Spleen (tissue), 7 donors: ENCODE results near the gene POLR2J.
"Not testable (repeated sequence)": the region's sequence is repeated elsewhere in the genome, so short reads cannot be mapped to it uniquely, and the experiment has no call there.

Experiments
- POLR2A ChIP-seq, 3 donors: fragments of 450-650 bp; IDR thresholded peaks; one replicate each; pipeline ENCODE4 v1.5.1; 2017; ENCODE audit warnings: antibody characterized with exemption in 3 of 3, mild to moderate bottlenecking in 1 of 3
- POLR2AphosphoS5 ChIP-seq, 3 donors: sonication (generic); formaldehyde crosslinking; IDR thresholded peaks; one replicate each; pipeline ENCODE4 v1.5.1; 2017; ENCODE audit warnings: antibody characterized with exemption in 3 of 3
- TF ChIP-seq, protein P1 (sequence below), 11 experiments: fragments of 200-600 bp in 7 of 11; fragments of 450-650 bp in 4 of 11; sonication (generic) in 4 of 11; IDR thresholded peaks in 8 of 11; conservative IDR thresholded peaks in 3 of 11; 1 replicate in 7 of 11; 2 replicates in 4 of 11; pipeline versions ENCODE4 v1.4.0 to v1.8.0; 2016 to 2021; ENCODE audit warnings: antibody characterized with exemption in 11 of 11, inconsistent platforms in 4 of 11, mild to moderate bottlenecking in 1 of 11
- donor health status: DM: no; HTN: no; CAD: no; lungs with moderate emphysema.
- donor health status: DM: no; HTN: no; CAD: no.
- donor health status: DM: no; HTN: no; CAD: no.

DNA sequence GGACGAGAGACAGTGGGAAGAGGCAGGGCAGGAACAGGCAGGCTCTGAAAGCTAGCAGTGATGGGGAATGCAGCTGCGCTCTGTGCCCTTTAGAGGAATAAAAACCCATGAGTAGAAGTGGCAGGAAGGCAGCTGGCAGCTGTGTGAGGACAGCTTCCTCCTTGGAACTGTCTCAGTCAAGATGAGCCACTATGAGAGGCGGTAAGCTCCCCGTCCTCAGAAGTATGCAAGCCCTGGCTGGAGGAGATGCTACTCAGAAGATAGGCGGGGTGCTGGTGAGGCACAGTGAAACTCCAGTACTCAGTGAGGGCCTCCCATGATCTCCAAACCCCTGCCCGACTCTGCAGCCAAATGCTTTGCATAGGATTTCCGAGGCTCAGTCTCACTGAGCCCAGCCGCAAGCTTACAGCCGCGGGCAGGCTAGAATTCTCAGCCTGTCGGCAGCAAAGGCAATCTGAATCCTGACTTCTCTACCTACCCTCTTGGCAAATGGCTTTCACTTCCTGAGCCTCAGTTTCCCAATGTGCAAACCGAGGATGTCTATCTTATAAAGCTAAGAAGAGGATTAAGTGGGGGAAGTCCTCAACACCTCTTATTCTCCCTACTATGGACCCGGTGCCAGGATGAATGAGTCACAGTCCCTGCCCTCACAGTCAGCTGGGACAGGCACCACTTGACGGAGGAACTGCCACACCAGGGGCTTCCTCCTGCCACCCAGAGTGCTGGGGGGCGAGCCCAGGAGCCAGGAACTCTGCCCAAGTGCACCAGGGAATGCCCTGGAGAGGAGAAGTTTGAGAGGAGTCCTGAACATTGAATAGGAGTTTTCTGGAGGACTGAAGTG, 36.4 kb upstream of the POLR2J start:
- TF ChIP-seq, protein P1, sequence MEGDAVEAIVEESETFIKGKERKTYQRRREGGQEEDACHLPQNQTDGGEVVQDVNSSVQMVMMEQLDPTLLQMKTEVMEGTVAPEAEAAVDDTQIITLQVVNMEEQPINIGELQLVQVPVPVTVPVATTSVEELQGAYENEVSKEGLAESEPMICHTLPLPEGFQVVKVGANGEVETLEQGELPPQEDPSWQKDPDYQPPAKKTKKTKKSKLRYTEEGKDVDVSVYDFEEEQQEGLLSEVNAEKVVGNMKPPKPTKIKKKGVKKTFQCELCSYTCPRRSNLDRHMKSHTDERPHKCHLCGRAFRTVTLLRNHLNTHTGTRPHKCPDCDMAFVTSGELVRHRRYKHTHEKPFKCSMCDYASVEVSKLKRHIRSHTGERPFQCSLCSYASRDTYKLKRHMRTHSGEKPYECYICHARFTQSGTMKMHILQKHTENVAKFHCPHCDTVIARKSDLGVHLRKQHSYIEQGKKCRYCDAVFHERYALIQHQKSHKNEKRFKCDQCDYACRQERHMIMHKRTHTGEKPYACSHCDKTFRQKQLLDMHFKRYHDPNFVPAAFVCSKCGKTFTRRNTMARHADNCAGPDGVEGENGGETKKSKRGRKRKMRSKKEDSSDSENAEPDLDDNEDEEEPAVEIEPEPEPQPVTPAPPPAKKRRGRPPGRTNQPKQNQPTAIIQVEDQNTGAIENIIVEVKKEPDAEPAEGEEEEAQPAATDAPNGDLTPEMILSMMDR (IDR thresholded peaks at IDR 0.05 in 8 of 11, conservative IDR thresholded peaks at IDR 0.05 in 3 of 11), result not testable (repeated sequence)
- not testable (repeated sequence) for TF ChIP-seq POLR2AphosphoS5, POLR2A (IDR thresholded peaks at IDR 0.05)
